SK-N-DZ (cell line): ENCODE measurements around the gene TAS2R41.
"Not testable (repeated sequence)": the region's sequence is repeated elsewhere in the genome, so short reads cannot be mapped to it uniquely, and the experiment has no call there.

Experiments
- DNase-seq: peaks from one replicate; pipeline ENCODE4 v3.0.0-alpha.2; 2015; ENCODE audit warnings: low spot score

TAS2R41 gene

DNA sequence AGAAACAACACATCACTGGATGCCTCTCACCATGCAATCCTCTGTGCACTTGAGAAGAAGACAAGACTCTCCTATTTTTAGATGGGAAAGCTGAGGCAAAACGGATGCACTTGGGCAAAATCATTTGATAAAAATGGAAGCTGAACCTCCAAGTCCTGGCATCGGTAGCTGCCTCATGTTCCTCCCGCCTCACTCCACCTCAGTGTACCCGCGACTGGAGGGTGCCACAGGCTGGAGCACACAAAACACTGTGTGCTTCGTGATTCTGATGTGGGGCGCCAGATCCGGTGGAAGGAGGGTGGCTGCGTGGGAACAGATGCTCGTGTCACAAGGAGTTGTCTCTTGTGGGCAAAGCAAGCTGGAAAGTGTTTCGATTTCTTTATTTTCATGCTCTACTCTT, 41.3 kb downstream of the TAS2R41 start:
- no peak for DNase-seq

DNA sequence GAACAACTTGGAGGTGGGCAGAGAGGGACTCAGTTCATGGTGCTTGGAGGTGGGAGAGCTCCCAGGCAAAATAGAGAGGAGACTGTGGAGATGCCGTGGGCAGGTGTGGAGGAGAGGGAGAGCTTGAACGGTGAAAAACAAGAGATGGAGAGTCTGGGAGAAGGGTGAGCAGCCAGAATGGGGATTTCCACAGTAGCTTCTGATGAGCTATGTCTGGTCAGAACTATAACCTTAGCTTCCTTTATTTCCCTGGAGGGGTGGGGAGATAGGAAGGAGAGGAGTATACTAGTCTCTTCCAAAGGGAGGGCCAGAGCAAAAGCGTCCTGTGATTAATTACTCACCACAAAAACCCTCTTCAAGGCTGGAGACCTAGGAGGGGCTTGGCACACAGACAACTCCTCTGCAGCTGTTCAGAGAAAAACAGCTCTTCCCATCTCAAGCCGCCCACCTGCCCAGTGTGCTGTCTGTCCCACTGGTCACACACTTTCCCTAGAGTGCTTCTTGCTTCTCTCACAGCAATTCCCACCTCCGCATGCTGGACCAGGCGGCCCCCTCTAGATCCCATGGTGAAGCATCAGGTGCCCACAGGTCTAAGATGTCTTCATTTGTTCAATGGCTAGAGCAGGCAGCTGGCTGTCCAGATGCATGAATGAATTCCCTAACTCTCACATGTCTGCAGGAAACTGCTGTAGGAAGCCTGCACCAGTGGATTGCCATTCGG, 41.9 kb downstream of the TAS2R41 start:
- no peak for DNase-seq

DNA sequence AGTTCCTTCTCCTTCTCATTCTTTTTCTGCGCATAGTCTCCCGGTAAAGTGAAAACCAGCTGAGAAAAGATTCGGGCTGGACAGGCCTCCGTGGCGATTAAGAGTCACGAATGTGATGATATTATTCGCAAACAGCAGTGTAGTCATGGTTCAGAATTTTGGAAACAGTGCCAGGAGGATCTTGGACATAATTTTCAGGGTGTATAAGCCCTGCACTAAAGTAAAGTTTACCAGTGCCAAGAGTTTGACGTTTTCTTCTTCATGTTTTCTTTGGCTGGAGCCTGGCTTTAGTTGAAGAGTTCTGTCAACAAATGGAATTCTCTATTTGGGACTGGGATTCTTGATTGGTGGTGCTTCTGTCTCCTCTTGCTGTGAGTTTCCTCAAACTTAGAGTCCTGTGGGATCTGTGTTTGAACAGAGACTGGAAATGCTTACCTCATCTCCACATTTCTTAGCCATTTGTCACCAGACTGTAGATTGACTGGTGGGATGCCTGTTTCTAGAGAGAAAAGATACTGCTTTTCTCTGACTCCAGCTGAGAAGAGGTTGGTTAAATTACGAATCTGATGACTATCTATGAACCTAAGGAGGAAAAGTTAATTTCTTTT, 44.7 kb downstream of the TAS2R41 start:
- not testable (repeated sequence) for DNase-seq
